GM18909 (cell line): Measurements from ENCODE around the gene RPL18.

ENCODE experiments used
- ATAC-seq: cut with Tn5 transposase; IDR thresholded peaks from one replicate; pipeline ENCODE4 v1.9.1; 2021; ENCODE audit warnings: mild to moderate bottlenecking; ENCODE audit not compliant: unreplicated experiment, poor library complexity

Gene RPL18

GRCh38 chr19:48615231-48616040 lies 3.5 kb downstream of the RPL18 start:
- ATAC-seq: no peak

- no peak for ATAC-seq
These were observed 4.3 kb downstream of the RPL18 start, which contains the start of gene FAM83E for GRCh38 chr19:48614436-48615230. TSS of gene FAM83E (minus strand) at chr19:48615076. CDS start at chr19:48613372, 1,704 bp downstream.

GRCh38 chr19:48613852-48614435 lies 5.0 kb downstream of the RPL18 start:
- no peak for ATAC-seq

- ATAC-seq: no peak
These were observed 5.7 kb downstream of the RPL18 start for GRCh38 chr19:48613024-48613851.

GRCh38 chr19:48611872-48612271 lies 7.1 kb downstream of the RPL18 start:
- ATAC-seq: no peak

- ATAC-seq: no peak
These were observed 9.3 kb downstream of the RPL18 start for GRCh38 chr19:48609571-48610108.

- no peak for ATAC-seq
These were observed 10.1 kb downstream of the RPL18 start for GRCh38 chr19:48608798-48609263.

GRCh38 chr19:48607359-48607755 lies 11.6 kb downstream of the RPL18 start:
- ATAC-seq: no peak

DNA sequence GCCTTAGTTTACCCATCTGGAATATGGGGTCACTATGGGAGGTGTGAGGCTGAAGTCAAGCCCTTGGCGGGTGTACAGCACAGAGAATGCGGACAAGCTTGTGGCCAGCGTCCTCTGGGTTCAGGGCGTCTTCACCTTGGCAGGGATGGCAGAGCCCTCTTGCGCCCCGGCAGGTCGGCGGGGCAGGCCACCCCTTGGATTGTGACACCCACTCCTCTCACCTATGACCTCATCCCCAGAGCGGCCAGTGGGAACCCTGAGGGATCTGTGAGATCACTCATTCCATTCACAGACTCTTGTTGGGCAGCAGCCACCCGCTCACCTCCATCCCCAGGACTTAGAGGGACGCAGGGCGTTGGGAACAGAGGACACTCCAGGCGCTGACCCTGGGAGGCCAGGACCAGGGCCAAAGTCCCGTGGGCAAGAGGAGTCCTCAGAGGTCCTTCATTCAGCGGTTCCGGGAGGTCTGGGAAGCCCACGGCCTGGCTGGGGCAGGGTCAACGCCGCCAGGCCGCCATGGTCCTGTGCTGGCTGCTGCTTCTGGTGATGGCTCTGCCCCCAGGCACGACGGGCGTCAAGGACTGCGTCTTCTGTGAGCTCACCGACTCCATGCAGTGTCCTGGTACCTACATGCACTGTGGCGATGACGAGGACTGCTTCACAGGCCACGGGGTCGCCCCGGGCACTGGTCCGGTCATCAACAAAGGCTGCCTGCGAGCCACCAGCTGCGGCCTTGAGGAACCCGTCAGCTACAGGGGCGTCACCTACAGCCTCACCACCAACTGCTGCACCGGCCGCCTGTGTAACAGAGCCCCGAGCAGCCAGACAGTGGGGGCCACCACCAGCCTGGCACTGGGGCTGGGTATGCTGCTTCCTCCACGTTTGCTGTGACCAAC lies 12.3 kb downstream of the RPL18 start, which contains the start of gene SPACA4:
TSS of gene SPACA4 (plus strand) at position 280 of the 896 bp plus-strand sequence. CDS start at position 517, 237 bp downstream.
- ATAC-seq: no peak

GRCh38 chr19:48603850-48604249 lies 15.1 kb downstream of the RPL18 start:
- ATAC-seq: no peak

DNA sequence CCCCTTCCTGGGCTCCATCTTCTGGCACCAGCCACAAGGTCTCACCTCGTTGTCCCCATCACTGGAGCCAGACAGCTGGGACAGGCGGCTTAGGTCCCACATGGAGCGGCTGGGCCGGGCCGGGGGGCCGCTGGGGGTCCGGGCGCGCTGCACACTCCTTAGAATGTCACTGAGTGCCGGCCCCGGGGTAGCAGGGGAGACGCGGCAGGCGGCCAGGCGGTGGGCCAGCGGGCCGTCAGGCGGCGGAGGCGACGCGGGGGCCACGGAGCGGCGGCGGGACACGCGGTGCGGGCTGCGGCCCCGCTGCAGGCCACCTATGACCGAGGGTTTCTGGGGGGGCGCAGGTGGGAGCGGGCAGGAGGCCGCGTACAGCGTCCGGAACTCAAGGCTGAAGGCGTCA lies 15.5 kb downstream of the RPL18 start:
- no peak for ATAC-seq

DNA sequence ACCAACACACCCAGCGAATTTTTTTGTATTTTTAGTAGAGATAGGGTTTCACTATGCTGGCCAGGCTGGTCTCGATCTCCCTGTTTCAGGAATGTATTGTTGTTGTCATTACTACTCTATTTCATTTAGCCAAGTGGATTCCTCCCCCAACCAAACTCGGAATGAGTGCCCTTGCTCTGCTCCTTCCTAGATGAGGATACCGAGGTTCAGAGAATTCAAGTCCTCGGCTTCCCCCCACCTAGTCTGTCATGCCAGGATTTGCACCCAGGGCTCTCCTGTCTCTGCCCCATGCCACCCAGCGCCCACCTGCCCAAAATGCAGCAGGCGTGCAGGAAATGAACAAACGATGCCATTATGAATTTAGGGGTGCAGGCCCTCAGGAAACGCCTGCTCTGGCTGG lies 16.0 kb downstream of the RPL18 start:
- ATAC-seq: no peak

DNA sequence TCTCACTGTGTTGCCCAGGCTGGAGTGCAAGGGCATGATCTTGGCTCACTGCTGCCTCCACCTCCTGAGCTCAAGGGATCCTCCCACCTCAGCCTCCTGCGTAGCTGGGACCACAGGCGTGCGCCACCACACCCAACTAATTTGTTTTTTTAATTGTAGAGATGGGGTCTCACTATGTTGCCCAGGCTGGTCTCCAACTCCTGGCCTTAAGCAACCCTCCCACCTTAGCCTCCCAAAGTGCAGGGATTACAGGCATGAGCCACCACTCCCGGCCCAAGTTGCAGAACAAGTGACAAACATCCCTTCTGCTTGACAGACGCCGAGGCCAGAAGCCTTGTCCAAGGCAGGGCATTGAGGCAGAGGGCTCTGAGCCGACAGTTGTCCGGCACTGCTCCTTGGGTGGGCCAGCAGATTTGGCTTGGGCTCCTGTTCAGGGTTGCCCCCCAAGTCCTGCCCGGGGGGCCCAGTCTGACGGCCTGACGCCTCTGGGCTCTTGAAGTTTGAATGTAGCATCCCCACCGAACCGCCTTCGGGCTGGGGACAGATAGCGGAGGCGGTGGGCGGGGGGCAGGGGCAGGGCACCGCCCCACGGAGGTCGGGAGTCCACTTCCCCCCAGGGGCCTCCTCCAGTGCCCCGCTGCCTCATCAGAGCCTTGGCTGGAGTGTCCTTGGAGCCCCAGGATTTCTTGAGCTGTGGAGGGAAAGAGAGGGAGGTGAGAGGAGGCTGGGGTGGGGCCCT lies 18.1 kb downstream of the RPL18 start:
- ATAC-seq: no peak

DNA sequence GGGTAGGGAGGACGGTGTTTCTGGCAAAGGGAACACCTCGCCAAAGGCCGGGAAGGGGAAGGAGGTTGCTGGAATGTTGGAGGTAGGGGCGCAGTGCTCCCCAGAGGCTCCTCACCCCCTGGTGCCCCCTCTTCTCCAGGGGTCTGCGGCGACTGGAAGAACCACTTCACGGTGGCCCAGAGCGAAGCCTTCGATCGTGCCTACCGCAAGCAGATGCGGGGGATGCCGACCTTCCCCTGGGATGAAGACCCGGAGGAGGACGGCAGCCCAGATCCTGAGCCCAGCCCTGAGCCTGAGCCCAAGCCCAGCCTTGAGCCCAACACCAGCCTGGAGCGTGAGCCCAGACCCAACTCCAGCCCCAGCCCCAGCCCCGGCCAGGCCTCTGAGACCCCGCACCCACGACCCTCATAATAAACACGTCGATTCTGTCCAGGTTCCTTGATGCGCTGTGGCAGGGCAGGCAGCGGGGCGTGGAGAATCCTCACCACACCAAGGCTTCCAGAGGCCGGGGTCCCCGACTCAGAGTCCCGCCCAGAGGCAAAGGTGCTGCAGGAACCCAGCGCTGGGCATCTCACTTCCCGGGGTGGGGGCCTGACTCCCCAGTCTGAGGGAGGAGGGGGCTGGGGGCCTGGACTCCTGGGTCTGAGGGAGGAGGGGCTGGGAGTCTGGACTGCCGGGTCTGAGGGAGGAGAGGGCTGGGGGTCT lies 19.8 kb downstream of the RPL18 start:
- ATAC-seq: no peak

DNA sequence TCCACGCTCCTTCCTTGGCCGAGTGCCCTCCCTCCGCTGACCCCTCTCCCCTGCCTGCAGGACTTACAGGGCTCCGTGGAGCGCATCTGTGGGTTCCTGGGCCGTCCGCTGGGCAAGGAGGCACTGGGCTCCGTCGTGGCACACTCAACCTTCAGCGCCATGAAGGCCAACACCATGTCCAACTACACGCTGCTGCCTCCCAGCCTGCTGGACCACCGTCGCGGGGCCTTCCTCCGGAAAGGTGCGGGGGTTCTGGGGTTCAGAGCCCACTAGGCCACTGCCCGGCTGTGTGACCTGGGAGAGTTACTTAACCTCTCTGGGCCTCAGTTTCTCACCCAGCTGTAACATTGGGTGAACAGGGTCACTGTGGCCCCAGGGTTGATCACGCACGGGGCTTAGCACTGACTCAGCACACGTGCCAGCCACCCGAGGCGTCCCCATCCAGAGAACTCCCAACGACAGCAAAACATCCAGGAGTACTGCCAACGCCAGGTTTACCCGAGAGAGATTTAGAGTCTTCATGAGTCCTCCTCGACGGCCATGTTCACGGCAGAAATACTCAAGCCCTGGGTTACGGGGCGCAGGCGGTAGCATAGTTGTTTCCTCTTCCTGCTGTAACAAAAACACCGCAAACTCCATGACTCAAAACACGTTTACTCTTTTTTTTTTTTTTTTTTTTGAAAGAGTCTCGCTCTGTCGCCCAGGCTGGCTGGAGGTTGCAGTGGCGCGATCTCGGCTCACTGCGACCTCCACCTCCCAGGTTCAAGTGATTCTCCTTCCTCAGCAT lies 22.1 kb downstream of the RPL18 start:
- ATAC-seq: no peak

DNA sequence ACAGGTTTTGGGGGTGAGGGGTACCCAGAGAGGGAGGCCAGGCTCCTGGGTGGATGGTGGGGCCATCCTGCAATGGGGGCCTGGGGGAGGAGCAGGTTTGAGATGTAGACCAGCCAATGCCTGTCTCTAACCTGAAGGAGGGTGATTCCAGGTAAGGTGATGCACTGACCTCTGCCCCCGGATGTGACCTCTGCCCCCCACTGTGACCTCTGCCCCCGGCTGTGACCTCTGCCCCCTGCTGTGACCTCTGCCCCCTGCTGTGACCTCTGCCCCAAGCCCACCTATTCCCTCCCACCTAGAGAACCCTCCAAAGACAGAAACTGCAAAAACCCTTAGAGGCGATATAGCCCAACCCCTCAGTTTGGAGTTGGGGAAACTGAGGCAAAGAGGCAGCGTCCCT lies 22.7 kb downstream of the RPL18 start:
- no peak for ATAC-seq

DNA sequence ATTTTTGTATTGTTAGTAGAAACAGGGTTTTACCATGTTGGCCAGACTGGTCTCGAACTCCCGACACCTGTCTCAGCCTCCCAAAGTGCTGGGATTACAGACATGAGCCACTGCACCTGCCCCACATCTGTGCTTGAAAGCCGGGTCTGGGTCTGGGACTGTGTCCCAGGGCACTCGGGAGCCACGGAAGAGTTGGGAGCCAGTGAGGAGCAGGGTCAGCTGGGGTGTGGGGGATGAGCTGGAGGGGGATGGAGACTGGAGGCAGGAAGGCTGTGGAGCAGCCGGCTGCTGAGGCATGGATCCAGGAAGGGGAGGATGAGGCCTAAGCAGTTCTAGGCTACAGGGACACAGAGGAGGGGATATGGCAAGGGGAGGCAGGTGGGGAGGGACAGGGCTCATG lies 23.1 kb downstream of the RPL18 start:
- ATAC-seq: no peak
